Heart left ventricle (tissue), 13 donors: ENCODE measurements around the gene CFAP54.

ENCODE experiments used
- POLR2A ChIP-seq, 2 donors: fragments of 450-650 bp; IDR thresholded peaks; one replicate each; pipeline ENCODE4 v1.6.1; 2017; ENCODE audit warnings: antibody characterized with exemption in 2 of 2, mild to moderate bottlenecking in 2 of 2, moderate library complexity in 2 of 2
- TF ChIP-seq, protein P1 (sequence below), 12 donors: fragments of 200-600 bp; sonication (generic) in 4 of 12; IDR thresholded peaks; one replicate each; pipeline versions ENCODE4 v1.5.0 to v1.8.0; 2018 to 2022; ENCODE audit warnings: antibody characterized with exemption in 12 of 12, mild to moderate bottlenecking in 5 of 12
- donor health status: ischemic (EF 13 %, LVEDD 7.1; RV severe dilation, severe dysfunction).
- donor health status: DM: no; HTN: yes; CAD: no.
- donor health status: DM: no; HTN: no; CAD: no.
- donor health status: ischemic (EF 25% LVEDD 6.9; RV normal size, moderate dysfunction).
- donor health status: ischemic (EF 25% LVEDD 5.7; RV mildly dilated, moderate dysfunction).
- donor health status: ischemic (EF 35%, LVEDD 5.7; RV mildly dilated, moderate dysfunction).
- donor health status: nonischemic (EF 11% LVEDD 7.7; RV severe dilation, severe dysfunction).
- donor health status: DM: yes; HTN: yes; CAD: no.
- donor health status: PGD.
- donor health status: ischemic (EF 29% LVEDD 5.4; RV normal size, mild dysfunction).
- donor health status: nonischemic (EF 23%, LVEDD 6.1; RV moderate dilation, normal function).

DNA sequence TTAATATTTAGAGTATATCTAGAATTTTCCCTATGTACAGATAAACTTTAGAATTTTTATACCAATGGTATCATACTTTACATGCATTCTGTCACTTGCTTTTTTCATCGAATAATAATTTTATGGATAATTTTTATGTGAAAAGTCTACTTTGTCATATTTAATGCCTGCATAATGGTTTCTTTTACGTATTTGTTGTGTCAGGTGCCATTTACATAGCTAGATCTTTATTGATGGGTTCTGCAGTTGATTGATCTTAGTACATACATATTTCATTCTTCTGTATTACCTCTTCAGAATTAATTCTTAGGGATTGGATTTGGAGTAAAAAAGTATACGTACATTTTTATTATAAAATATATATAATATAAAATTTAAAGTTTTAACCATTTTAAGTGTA is 340.0 kb downstream of the CFAP54 start:
- TF ChIP-seq, protein P1, sequence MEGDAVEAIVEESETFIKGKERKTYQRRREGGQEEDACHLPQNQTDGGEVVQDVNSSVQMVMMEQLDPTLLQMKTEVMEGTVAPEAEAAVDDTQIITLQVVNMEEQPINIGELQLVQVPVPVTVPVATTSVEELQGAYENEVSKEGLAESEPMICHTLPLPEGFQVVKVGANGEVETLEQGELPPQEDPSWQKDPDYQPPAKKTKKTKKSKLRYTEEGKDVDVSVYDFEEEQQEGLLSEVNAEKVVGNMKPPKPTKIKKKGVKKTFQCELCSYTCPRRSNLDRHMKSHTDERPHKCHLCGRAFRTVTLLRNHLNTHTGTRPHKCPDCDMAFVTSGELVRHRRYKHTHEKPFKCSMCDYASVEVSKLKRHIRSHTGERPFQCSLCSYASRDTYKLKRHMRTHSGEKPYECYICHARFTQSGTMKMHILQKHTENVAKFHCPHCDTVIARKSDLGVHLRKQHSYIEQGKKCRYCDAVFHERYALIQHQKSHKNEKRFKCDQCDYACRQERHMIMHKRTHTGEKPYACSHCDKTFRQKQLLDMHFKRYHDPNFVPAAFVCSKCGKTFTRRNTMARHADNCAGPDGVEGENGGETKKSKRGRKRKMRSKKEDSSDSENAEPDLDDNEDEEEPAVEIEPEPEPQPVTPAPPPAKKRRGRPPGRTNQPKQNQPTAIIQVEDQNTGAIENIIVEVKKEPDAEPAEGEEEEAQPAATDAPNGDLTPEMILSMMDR (IDR thresholded peaks at IDR 0.05): no peak
- TF ChIP-seq POLR2A (IDR thresholded peaks at IDR 0.05): no peak
